H9 (cell line): ENCODE data around the gene PRKD3. TPM values are rescaled to one million over a fixed set of nuclear protein-coding genes. Genes with fewer than 3 reads are reported as not detected.

Experiments
- DNase-seq: peaks from one replicate; pipeline ENCODE4 v3.0.0-alpha.2; 2017
- H2AFZ ChIP-seq: one replicate; pipeline ENCODE4 v1.6.1; 2013; ENCODE audit warnings: mild to moderate bottlenecking, low read length, control low read depth, moderate library complexity
- H2AK5ac ChIP-seq: 2 replicates; pipeline ENCODE4 v1.6.1; 2013; ENCODE audit warnings: low read length, control low read depth, mixed read lengths; ENCODE audit not compliant: insufficient read length
- H2BK120ac ChIP-seq: one replicate; pipeline ENCODE4 v1.6.1; 2013; ENCODE audit warnings: low read depth, mild to moderate bottlenecking, low read length, control low read depth, inconsistent platforms; ENCODE audit not compliant: poor library complexity, severe bottlenecking
- H2BK12ac ChIP-seq: 2 replicates; pipeline ENCODE4 v1.6.1; 2013; ENCODE audit warnings: low read length, control low read depth, mixed read lengths, low read depth; ENCODE audit not compliant: insufficient read length
- H2BK15ac ChIP-seq: 2 replicates; pipeline ENCODE4 v1.6.1; 2013; ENCODE audit warnings: low read depth, low read length, control low read depth
- H2BK20ac ChIP-seq: one replicate; pipeline ENCODE4 v1.6.1; 2013; ENCODE audit warnings: low read depth, mild to moderate bottlenecking, low read length, control low read depth, inconsistent platforms; ENCODE audit not compliant: poor library complexity, severe bottlenecking
- H2BK5ac ChIP-seq: 2 replicates; pipeline ENCODE4 v1.6.1; 2013; ENCODE audit warnings: low read length, control low read depth, mixed read lengths; ENCODE audit not compliant: insufficient read length
- H3K14ac ChIP-seq: 2 replicates; pipeline ENCODE4 v1.6.1; 2013; ENCODE audit warnings: low read length, control low read depth; ENCODE audit not compliant: insufficient read depth
- H3K18ac ChIP-seq: 2 replicates; pipeline ENCODE4 v1.6.1; 2013; ENCODE audit warnings: low read depth, mild to moderate bottlenecking, mixed read lengths, low read length, control low read depth; ENCODE audit not compliant: insufficient read length
- H3K23ac ChIP-seq: 2 replicates; pipeline ENCODE4 v1.6.1; 2013; ENCODE audit warnings: low read length, control low read depth, mixed read lengths, low read depth; ENCODE audit not compliant: insufficient read length
- H3K23me2 ChIP-seq: 2 replicates; pipeline ENCODE4 v1.6.1; 2013; ENCODE audit warnings: low read depth, mild to moderate bottlenecking, mixed read lengths, low read length, control low read depth; ENCODE audit not compliant: insufficient read length, poor library complexity, severe bottlenecking
- H3K27ac ChIP-seq: 2 replicates; pipeline ENCODE4 v1.5.1; 2013; ENCODE audit warnings: low read length, control low read depth, mixed read lengths, low read depth; ENCODE audit not compliant: insufficient read length
- H3K27me3 ChIP-seq: 2 replicates; pipeline ENCODE4 v1.6.1; 2013; ENCODE audit warnings: low read length, control low read depth, inconsistent platforms; ENCODE audit not compliant: insufficient read depth
- H3K4ac ChIP-seq: 2 replicates; pipeline ENCODE4 v1.6.1; 2013; ENCODE audit warnings: low read depth, mild to moderate bottlenecking, control low read depth, inconsistent platforms, low read length, moderate library complexity
- H3K4me1 ChIP-seq: 2 replicates; pipeline ENCODE4 v1.6.1; 2013; ENCODE audit warnings: low read length, control low read depth, inconsistent platforms; ENCODE audit not compliant: insufficient read depth
- H3K4me2 ChIP-seq: 2 replicates; pipeline ENCODE4 v1.6.1; 2013; ENCODE audit warnings: low read length, control low read depth, mixed read lengths; ENCODE audit not compliant: insufficient read length, insufficient read depth
- H3K56ac ChIP-seq: 2 replicates; pipeline ENCODE4 v1.6.1; 2013; ENCODE audit warnings: low read depth, mild to moderate bottlenecking, mixed read lengths, low read length, control low read depth; ENCODE audit not compliant: insufficient read length
- H3K79me1 ChIP-seq: 2 replicates; pipeline ENCODE4 v1.6.1; 2013; ENCODE audit warnings: low read depth, mild to moderate bottlenecking, moderate library complexity, low read length, control low read depth, inconsistent platforms; ENCODE audit not compliant: insufficient read depth, poor library complexity, severe bottlenecking
- H3K79me2 ChIP-seq: 2 replicates; pipeline ENCODE4 v1.6.1; 2013; ENCODE audit warnings: low read length, control low read depth, inconsistent platforms; ENCODE audit not compliant: insufficient read depth
- H3K9ac ChIP-seq: 2 replicates; pipeline ENCODE4 v1.6.1; 2013; ENCODE audit warnings: low read length, control low read depth, mixed read lengths; ENCODE audit not compliant: insufficient read length; ENCODE audit errors: extremely low read depth
- H3K9me3 ChIP-seq: one replicate; pipeline ENCODE4 v1.6.1; 2013; ENCODE audit warnings: low read depth, low read length, inconsistent platforms; ENCODE audit not compliant: control insufficient read depth
- H3T11ph ChIP-seq: one replicate; pipeline ENCODE4 v1.6.1; 2013; ENCODE audit warnings: mild to moderate bottlenecking, low read length, control low read depth, inconsistent platforms
- H4K20me1 ChIP-seq: one replicate; pipeline ENCODE4 v1.6.1; 2013; ENCODE audit not compliant: control insufficient read depth, insufficient read length, insufficient read depth
- H4K5ac ChIP-seq: 2 replicates; pipeline ENCODE4 v1.6.1; 2013; ENCODE audit warnings: low read depth, mild to moderate bottlenecking, mixed read lengths, low read length, control low read depth; ENCODE audit not compliant: insufficient read length
- H4K8ac ChIP-seq: replicated peaks from 2 replicates; pipeline ENCODE4 v1.6.1; 2013; ENCODE audit warnings: low read length, control low read depth, mixed read lengths, low read depth; ENCODE audit not compliant: insufficient read length
- H4K91ac ChIP-seq: 2 replicates; pipeline ENCODE4 v1.6.1; 2013; ENCODE audit warnings: low read depth, mild to moderate bottlenecking, moderate library complexity, mixed read lengths, low read length, control low read depth; ENCODE audit not compliant: insufficient read length
- H3K27ac Mint-ChIP-seq, 3 experiments: 2 replicates in 2 of 3; 3 replicates in 1 of 3; pipeline ENCODE4 v1.8.0; 2020 to 2021; ENCODE audit warnings: mixed read lengths in 3 of 3, mild to moderate bottlenecking in 1 of 3, moderate library complexity in 1 of 3
- H3K27me3 Mint-ChIP-seq: 2 replicates; pipeline ENCODE4 v1.8.0; 2021; ENCODE audit warnings: low read depth, mild to moderate bottlenecking, moderate library complexity, mixed read lengths
- H3K36me3 Mint-ChIP-seq, 3 experiments: 2 replicates in 2 of 3; 3 replicates in 1 of 3; pipeline ENCODE4 v1.8.0; 2020 to 2021; ENCODE audit warnings: low read depth in 3 of 3, mixed read lengths in 3 of 3; ENCODE audit not compliant: insufficient read depth in 1 of 3
- H3K4me1 Mint-ChIP-seq, 2 experiments: 2 replicates each; pipeline ENCODE4 v1.8.0; 2020; ENCODE audit warnings: mixed read lengths in 2 of 2
- H3K4me3 Mint-ChIP-seq, 2 experiments: 2 replicates in 1 of 2; 3 replicates in 1 of 2; pipeline ENCODE4 v1.8.0; 2020 to 2021; ENCODE audit warnings: mild to moderate bottlenecking in 2 of 2, mixed read lengths in 2 of 2, moderate library complexity in 1 of 2
- H3K9me3 Mint-ChIP-seq, 2 experiments: 2 replicates in 1 of 2; 3 replicates in 1 of 2; pipeline ENCODE4 v1.8.0; 2020; ENCODE audit warnings: mild to moderate bottlenecking in 2 of 2, mixed read lengths in 2 of 2, moderate library complexity in 1 of 2
- total RNA-seq: library from RNA; stranded (reverse); gene quantifications from 2 replicates; pipeline ENCODE4 v1.2.1, GENCODE V29; 2021
- TF ChIP-seq, protein P1 (sequence below): fragments of 200-600 bp; sonication (generic); conservative IDR thresholded peaks from 3 replicates; pipeline ENCODE4 v1.8.0; 2021; ENCODE audit warnings: antibody characterized with exemption, mild to moderate bottlenecking

Gene PRKD3
- total RNA-seq, 1 experiment from 2014 or later, result 63.3 TPM

DNA sequence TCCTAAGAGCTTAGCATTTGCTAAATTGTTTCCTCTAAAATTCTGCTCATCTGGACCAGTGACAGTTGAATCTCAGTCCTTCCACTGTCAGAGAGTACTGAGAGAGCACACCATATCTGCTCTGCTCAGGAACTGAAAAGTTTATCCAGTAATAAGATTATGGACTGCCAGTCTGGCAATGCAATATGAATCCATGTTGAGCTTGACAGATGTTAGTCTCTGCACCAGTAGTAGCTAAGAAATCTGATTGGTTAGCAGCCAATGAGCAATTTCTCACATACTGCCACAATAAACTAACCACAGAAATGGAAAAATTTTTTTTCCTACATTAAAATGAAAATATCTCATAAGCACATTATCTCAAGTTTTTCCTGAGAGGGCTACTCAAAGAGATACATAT, 2.3 kb downstream of the PRKD3 start:
- H2AFZ ChIP-seq, result no peak overlapping the region
- no peak overlapping the region for H2BK20ac ChIP-seq
- H4K5ac ChIP-seq, result no peak overlapping the region
- no peaks in the 10 kb centered on the region for H3K27me3 ChIP-seq
- no peaks in the 10 kb centered on the region for H4K20me1 ChIP-seq
- H3K79me2 ChIP-seq, result peaks cover 7% of the 10 kb centered on the region; the same call in 1 of the 2 replicates
- no peak overlapping the region for H3K9ac ChIP-seq
- no peaks in the 10 kb centered on the region for H3K9me3 ChIP-seq
- peaks cover 21% of the 10 kb centered on the region for H3K27me3 Mint-ChIP-seq
- TF ChIP-seq, protein P1, sequence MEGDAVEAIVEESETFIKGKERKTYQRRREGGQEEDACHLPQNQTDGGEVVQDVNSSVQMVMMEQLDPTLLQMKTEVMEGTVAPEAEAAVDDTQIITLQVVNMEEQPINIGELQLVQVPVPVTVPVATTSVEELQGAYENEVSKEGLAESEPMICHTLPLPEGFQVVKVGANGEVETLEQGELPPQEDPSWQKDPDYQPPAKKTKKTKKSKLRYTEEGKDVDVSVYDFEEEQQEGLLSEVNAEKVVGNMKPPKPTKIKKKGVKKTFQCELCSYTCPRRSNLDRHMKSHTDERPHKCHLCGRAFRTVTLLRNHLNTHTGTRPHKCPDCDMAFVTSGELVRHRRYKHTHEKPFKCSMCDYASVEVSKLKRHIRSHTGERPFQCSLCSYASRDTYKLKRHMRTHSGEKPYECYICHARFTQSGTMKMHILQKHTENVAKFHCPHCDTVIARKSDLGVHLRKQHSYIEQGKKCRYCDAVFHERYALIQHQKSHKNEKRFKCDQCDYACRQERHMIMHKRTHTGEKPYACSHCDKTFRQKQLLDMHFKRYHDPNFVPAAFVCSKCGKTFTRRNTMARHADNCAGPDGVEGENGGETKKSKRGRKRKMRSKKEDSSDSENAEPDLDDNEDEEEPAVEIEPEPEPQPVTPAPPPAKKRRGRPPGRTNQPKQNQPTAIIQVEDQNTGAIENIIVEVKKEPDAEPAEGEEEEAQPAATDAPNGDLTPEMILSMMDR, result no peak
- H2BK5ac ChIP-seq, result no peak overlapping the region
- no peak overlapping the region for H3K27ac ChIP-seq
- no peak for DNase-seq
- peaks cover 6% of the 10 kb centered on the region for H3K23me2 ChIP-seq
- H2BK12ac ChIP-seq, result no peak overlapping the region
- H3K79me1 ChIP-seq, result peaks cover 2% of the 10 kb centered on the region
- H3K4me1 ChIP-seq, result 0 out of 2 replicates have a peak, but pooled peaks cover 5% of the 10 kb centered on the region
- H4K91ac ChIP-seq, result no peak overlapping the region
- H3K56ac ChIP-seq, result no peak overlapping the region
- H3K4me1 Mint-ChIP-seq, result peaks cover 35 to 38% of the 10 kb centered on the region in 2 experiments
- no peak overlapping the region for H2BK120ac ChIP-seq
- no peaks in the 10 kb centered on the region for H3K9me3 Mint-ChIP-seq
- H3K4ac ChIP-seq, result no peak overlapping the region
- no peak overlapping the region for H2AK5ac ChIP-seq
- H3K4me3 Mint-ChIP-seq, result peak overlapping the region in 1 of 2 experiments; percentile 10; a peak in 2 of 5 replicates
- H3K27ac Mint-ChIP-seq, result no peak overlapping the region
- H3K14ac ChIP-seq, result no peak overlapping the region
- H4K8ac ChIP-seq, result no peak overlapping the region
- no peak overlapping the region for H2BK15ac ChIP-seq
- H3K18ac ChIP-seq, result no peak overlapping the region
- peaks cover 7 to 10% (median 8%) of the 10 kb centered on the region in 3 experiments; a peak in 4 of 7 replicates for H3K36me3 Mint-ChIP-seq
- no peak overlapping the region for H3T11ph ChIP-seq
- no peak overlapping the region for H3K23ac ChIP-seq
- no peak overlapping the region for H3K4me2 ChIP-seq
